ENCODE results near the gene RAD51B.

Gene RAD51B

GRCh38 chr14:68592948-68593556 lies 773.5 kb downstream of the RAD51B start:
- DNase-seq, result no peak

GRCh38 chr14:68593806-68594536 lies 774.4 kb downstream of the RAD51B start:
- DNase-seq, result no peak

GRCh38 chr14:68594737-68595380 lies 775.3 kb downstream of the RAD51B start:
- DNase-seq, result no peak

GRCh38 chr14:68596211-68596610 lies 776.6 kb downstream of the RAD51B start:
- no peak for DNase-seq

GRCh38 chr14:68596701-68597100 lies 777.1 kb downstream of the RAD51B start:
- no peak for DNase-seq

- no peak for DNase-seq
These were observed 778.5 kb downstream of the RAD51B start for GRCh38 chr14:68598089-68598488.

GRCh38 chr14:68598621-68599447 lies 779.3 kb downstream of the RAD51B start:
- DNase-seq, result no peak

GRCh38 chr14:68599896-68600610 lies 780.5 kb downstream of the RAD51B start:
- DNase-seq, result no peak

GRCh38 chr14:68602507-68602906 lies 782.9 kb downstream of the RAD51B start:
- no peak for DNase-seq

- DNase-seq, result no peak
These were observed 784.2 kb downstream of the RAD51B start for GRCh38 chr14:68603533-68604360.

GRCh38 chr14:68604361-68604730 lies 784.8 kb downstream of the RAD51B start:
- DNase-seq, result no peak

GRCh38 chr14:68604822-68605221 lies 785.2 kb downstream of the RAD51B start:
- no peak for DNase-seq

- DNase-seq, result no peak
These were observed 786.6 kb downstream of the RAD51B start for GRCh38 chr14:68606176-68606575.

- DNase-seq, result no peak
These were observed 787.1 kb downstream of the RAD51B start for GRCh38 chr14:68606644-68607043.

- DNase-seq, result peak; percentile 37
These were observed 787.7 kb downstream of the RAD51B start for GRCh38 chr14:68607081-68607866.

- no peak for DNase-seq
These were observed 788.4 kb downstream of the RAD51B start for GRCh38 chr14:68607867-68608573.

GRCh38 chr14:68608574-68608962 lies 789.0 kb downstream of the RAD51B start:
- DNase-seq, result no peak

- DNase-seq, result no peak
These were observed 789.4 kb downstream of the RAD51B start for GRCh38 chr14:68609012-68609411.

GRCh38 chr14:68610251-68610793 lies 790.7 kb downstream of the RAD51B start:
- no peak for DNase-seq

GRCh38 chr14:68611599-68611998 lies 792.0 kb downstream of the RAD51B start:
- DNase-seq, result no peak
